SK-N-SH (cell line): Measurements from ENCODE around the gene LHPP.

Experiments used
- POLR2AphosphoS5 ChIP-seq: IDR thresholded peaks from 2 replicates; pipeline ENCODE4 v1.6.1; 2012; ENCODE audit warnings: low read depth, low read length
- RAD21 ChIP-seq: IDR thresholded peaks from 2 replicates; pipeline ENCODE4 v1.6.1; 2012; ENCODE audit warnings: mild to moderate bottlenecking, low read length
- TF ChIP-seq, protein P1 (sequence below): fragments of 200-600 bp; sonication (generic); IDR thresholded peaks from 2 replicates; pipeline ENCODE4 v1.6.1; 2017; ENCODE audit warnings: antibody characterized with exemption, mild to moderate bottlenecking, moderate library complexity
- TF ChIP-seq, protein P2 (sequence below): IDR thresholded peaks from 2 replicates; pipeline ENCODE4; 2012

DNA sequence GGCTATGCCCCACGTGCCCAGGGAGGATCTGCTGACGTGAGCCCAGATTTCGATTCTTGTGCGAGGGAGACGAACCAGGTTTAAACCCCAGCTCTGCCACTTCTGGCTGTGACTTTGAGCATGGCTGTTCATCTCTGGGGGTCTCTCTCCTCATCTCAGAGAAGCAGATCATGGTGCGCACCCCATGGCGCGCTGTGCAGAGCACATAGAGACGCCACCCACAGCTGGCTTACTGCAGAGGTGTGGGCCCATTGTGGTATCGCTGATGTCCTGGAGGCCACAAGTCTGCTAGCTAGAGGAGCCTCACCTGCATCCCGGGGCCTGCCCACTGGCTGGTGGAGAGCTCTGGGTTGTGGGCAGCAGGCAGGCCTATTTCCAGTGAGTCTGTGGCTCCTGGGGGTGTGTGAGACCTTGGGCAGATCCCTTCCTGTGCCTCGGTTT, 140.5 kb downstream of the LHPP start:
- TF ChIP-seq, protein P1, sequence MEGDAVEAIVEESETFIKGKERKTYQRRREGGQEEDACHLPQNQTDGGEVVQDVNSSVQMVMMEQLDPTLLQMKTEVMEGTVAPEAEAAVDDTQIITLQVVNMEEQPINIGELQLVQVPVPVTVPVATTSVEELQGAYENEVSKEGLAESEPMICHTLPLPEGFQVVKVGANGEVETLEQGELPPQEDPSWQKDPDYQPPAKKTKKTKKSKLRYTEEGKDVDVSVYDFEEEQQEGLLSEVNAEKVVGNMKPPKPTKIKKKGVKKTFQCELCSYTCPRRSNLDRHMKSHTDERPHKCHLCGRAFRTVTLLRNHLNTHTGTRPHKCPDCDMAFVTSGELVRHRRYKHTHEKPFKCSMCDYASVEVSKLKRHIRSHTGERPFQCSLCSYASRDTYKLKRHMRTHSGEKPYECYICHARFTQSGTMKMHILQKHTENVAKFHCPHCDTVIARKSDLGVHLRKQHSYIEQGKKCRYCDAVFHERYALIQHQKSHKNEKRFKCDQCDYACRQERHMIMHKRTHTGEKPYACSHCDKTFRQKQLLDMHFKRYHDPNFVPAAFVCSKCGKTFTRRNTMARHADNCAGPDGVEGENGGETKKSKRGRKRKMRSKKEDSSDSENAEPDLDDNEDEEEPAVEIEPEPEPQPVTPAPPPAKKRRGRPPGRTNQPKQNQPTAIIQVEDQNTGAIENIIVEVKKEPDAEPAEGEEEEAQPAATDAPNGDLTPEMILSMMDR: no peak
- TF ChIP-seq, protein P2, sequence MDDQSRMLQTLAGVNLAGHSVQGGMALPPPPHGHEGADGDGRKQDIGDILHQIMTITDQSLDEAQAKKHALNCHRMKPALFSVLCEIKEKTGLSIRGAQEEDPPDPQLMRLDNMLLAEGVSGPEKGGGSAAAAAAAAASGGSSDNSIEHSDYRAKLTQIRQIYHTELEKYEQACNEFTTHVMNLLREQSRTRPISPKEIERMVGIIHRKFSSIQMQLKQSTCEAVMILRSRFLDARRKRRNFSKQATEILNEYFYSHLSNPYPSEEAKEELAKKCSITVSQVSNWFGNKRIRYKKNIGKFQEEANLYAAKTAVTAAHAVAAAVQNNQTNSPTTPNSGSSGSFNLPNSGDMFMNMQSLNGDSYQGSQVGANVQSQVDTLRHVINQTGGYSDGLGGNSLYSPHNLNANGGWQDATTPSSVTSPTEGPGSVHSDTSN: no peak
- TF ChIP-seq RAD21 (no peak), POLR2AphosphoS5 (no peak)
